PC-9 (cell line): Measurements from ENCODE around the gene DDX52.

Source experiments
- EZH2 ChIP-seq: fragments of 200-600 bp; sonication (generic); IDR thresholded peaks from 2 replicates; pipeline ENCODE4 v1.8.0; 2017; ENCODE audit warnings: antibody characterized with exemption, low read depth
- TF ChIP-seq, protein P1 (sequence below): fragments of 200-600 bp; sonication (generic); conservative IDR thresholded peaks from 2 replicates; pipeline ENCODE4 v1.6.1; 2017; ENCODE audit warnings: mixed run types, antibody characterized with exemption, mild to moderate bottlenecking, moderate library complexity

DNA sequence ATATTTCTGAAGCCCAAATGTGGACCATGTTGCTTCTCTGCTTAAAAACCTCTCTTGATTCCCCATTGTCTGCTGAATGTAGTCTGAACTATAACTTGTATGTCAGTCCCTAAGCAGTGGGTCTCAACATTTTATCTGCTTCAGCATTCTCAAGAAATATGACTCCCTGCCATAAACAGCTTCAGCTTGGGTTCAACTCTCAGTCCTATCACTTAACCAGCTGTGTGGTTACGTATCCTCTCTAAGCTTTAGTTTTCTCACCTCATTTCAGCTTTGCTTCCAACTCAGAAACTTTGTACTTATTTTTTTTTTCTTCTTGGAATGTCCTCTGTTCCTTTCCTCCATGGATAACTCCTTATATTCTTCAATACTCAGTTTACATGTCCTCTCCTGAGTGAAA, 4.6 kb upstream of the DDX52 start:
- TF ChIP-seq, protein P1, sequence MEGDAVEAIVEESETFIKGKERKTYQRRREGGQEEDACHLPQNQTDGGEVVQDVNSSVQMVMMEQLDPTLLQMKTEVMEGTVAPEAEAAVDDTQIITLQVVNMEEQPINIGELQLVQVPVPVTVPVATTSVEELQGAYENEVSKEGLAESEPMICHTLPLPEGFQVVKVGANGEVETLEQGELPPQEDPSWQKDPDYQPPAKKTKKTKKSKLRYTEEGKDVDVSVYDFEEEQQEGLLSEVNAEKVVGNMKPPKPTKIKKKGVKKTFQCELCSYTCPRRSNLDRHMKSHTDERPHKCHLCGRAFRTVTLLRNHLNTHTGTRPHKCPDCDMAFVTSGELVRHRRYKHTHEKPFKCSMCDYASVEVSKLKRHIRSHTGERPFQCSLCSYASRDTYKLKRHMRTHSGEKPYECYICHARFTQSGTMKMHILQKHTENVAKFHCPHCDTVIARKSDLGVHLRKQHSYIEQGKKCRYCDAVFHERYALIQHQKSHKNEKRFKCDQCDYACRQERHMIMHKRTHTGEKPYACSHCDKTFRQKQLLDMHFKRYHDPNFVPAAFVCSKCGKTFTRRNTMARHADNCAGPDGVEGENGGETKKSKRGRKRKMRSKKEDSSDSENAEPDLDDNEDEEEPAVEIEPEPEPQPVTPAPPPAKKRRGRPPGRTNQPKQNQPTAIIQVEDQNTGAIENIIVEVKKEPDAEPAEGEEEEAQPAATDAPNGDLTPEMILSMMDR: no peak
- TF ChIP-seq EZH2: no peak
